K562 (cell line): Measurements from ENCODE around the gene SERBP1. TPM values are rescaled to one million over a fixed set of nuclear protein-coding genes. Genes with fewer than 3 reads are reported as not detected.

ENCODE experiments used
- ELF1 ChIP-seq: fragments of 200-800 bp; sonication (Bioruptor generic); IDR thresholded peaks from 2 replicates; pipeline ENCODE4 v1.6.1; 2016; ENCODE audit warnings: missing genetic modification characterization, missing compliant biosample characterization
- HDAC6 ChIP-seq: IDR thresholded peaks from 2 replicates; pipeline ENCODE4 v1.6.1; 2012; ENCODE audit warnings: low read depth, mild to moderate bottlenecking, control low read depth, inconsistent platforms, low read length, moderate library complexity
- MAFG ChIP-seq: fragments of 450-650 bp; conservative IDR thresholded peaks from 2 replicates; pipeline ENCODE4 v1.6.1; 2016; ENCODE audit warnings: missing genetic modification characterization, missing compliant biosample characterization
- NCOA2 ChIP-seq, 2 experiments: fragments of 450-650 bp; IDR thresholded peaks; 2 replicates each; pipeline ENCODE4 v1.6.1; 2018; ENCODE audit warnings: mild to moderate bottlenecking in 2 of 2, moderate library complexity in 1 of 2; ENCODE audit not compliant: partially characterized antibody in 2 of 2
- PML ChIP-seq: IDR thresholded peaks from 2 replicates; pipeline ENCODE4 v1.6.1; 2012; ENCODE audit warnings: low read length, inconsistent platforms
- SIN3A ChIP-seq, 2 experiments: fragments of 150-350 bp in 1 of 2; IDR thresholded peaks; 2 replicates each; pipeline ENCODE4 v1.6.1; 2011 to 2016; ENCODE audit warnings: borderline replicate concordance in 2 of 2, low read depth in 2 of 2, low read length in 2 of 2, mild to moderate bottlenecking in 2 of 2, moderate library complexity in 2 of 2; ENCODE audit not compliant: control insufficient read depth in 1 of 2
- TCF3 ChIP-seq: sonication (generic); formaldehyde crosslinking; IDR thresholded peaks from 2 replicates; pipeline ENCODE4 v1.4.0; 2020; ENCODE audit warnings: mild to moderate bottlenecking, missing genetic modification reagents
- XRCC5 ChIP-seq: fragments of 200-400 bp; formaldehyde crosslinking; IDR thresholded peaks from 2 replicates; pipeline ENCODE4 v1.6.1; 2017; ENCODE audit warnings: low read depth, mild to moderate bottlenecking, low read length
- ZNF589 ChIP-seq: fragments of 200-800 bp; sonication (Bioruptor generic); IDR thresholded peaks from 2 replicates; pipeline ENCODE4 v1.6.1; 2016; ENCODE audit warnings: low read depth, missing genetic modification characterization, missing compliant biosample characterization
- polyA plus RNA-seq, 8 experiments: library from polyadenylated mRNA; depleted of rRNA in 4 of 8; stranded (reverse) in 5 of 8; unstranded in 3 of 8; fragments of >200 nt; fragmentation: Nextera tagmentation in 2 of 8; fragmentation: Illumina TruSeq in 1 of 8; extraction: Ambion mirVana in 2 of 8; extraction: Trizol in 1 of 8; gene quantifications; 2 replicates each; pipeline versions ENCODE4 v1.2.1 to v1.2.3, GENCODE V29; 2011 to 2014; ENCODE audit warnings: inconsistent platforms in 1 of 8, missing spikeins in 1 of 8
- total RNA-seq, 7 experiments: library from RNA; depleted of rRNA in 6 of 7; stranded (reverse); fragments of >200 nt in 6 of 7; fragmentation: Illumina TruSeq in 2 of 7; extraction: Trizol in 2 of 7; gene quantifications; 2 replicates each; pipeline versions ENCODE4 v1.2.1 to v1.2.3, GENCODE V29; 2011 to 2021; ENCODE audit warnings: low replicate concordance in 1 of 7
- TF ChIP-seq, protein P1 (sequence below): sonication (generic); formaldehyde crosslinking; IDR thresholded peaks from 2 replicates; pipeline ENCODE4 v1.8.1; 2022; ENCODE audit warnings: missing genetic modification reagents
- TF ChIP-seq, protein P2 (sequence below): sonication (generic); formaldehyde crosslinking; IDR thresholded peaks from 2 replicates; pipeline ENCODE4 v1.8.0; 2022; ENCODE audit warnings: mild to moderate bottlenecking, missing genetic modification reagents
- TF ChIP-seq, protein P3 (sequence below): sonication (generic); formaldehyde crosslinking; IDR thresholded peaks from 2 replicates; pipeline ENCODE4 v1.8.0; 2022; ENCODE audit warnings: mild to moderate bottlenecking, low read depth, missing genetic modification reagents
- TF ChIP-seq, protein P4 (sequence below), 2 experiments: fragments of 450-650 bp in 1 of 2; sonication (generic) in 1 of 2; formaldehyde crosslinking; conservative IDR thresholded peaks; 2 replicates each; pipeline versions ENCODE4 v1.4.0 to v1.8.1; 2020 to 2022; ENCODE audit warnings: mild to moderate bottlenecking in 1 of 2, missing genetic modification reagents in 1 of 2
- TF ChIP-seq, protein P5 (sequence below): fragments of 450-650 bp; IDR thresholded peaks from 2 replicates; pipeline ENCODE4 v1.6.1; 2017; ENCODE audit warnings: antibody characterized with exemption, mild to moderate bottlenecking
- TF ChIP-seq, protein P6 (sequence below): fragments of 250-450 bp; sonication (Bioruptor Pico); IDR thresholded peaks from 2 replicates; pipeline ENCODE4 v1.6.1; 2021; ENCODE audit warnings: mild to moderate bottlenecking

The SERBP1 gene
- total and polyA plus RNA-seq, 9 of the 15 experiments (the other 6 are each of a cell fraction or from before 2014, with no cell fraction given) = 79.9 to 761 (median 464) TPM

DNA sequence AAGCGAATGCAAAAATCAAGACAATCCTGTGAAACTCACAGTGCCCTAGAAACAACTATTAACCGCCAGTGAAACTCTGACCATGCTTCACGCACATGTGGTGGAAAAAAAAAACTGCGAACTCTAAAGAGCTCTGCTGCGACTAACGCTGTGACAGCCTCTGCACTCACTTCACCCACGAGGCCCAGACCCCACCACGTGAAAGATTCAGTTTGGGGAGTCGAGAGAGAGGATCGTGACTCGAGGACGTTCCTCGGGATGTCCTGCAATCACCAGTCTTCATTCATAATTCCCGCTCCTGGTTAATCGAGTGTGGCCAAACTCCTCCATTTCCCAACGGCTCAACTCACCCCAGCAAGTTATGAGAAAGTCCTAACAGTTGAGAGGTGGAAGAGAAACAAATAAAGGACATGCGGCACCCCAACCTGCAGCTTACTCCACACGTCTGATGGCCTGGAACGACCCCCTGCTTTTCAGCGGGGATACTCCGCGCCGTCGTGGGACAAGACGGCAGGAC lies 1.1 kb downstream of the SERBP1 start (continued):
- TF ChIP-seq ELF1 (tag) (no peak), PML (no peak), MAFG (tag) (no peak), SIN3A (IDR thresholded peaks at IDR 0.05; ENCODE audit: borderline replicate concordance in 2 of 2, control insufficient read depth in 1 of 2, low read depth in 2 of 2, low read length in 2 of 2) (peak; percentile 78 to 94; a peak in 2 of 4 replicates), XRCC5 (no peak), ZNF589 (CRISPR knock-in tag) (no peak), TCF3 (CRISPR knock-in tag) (no peak), HDAC6 (no peak), NCOA2 (IDR thresholded peaks at IDR 0.05; ENCODE audit: partially characterized antibody in 2 of 2) (no peak)
- TF ChIP-seq, protein P1, sequence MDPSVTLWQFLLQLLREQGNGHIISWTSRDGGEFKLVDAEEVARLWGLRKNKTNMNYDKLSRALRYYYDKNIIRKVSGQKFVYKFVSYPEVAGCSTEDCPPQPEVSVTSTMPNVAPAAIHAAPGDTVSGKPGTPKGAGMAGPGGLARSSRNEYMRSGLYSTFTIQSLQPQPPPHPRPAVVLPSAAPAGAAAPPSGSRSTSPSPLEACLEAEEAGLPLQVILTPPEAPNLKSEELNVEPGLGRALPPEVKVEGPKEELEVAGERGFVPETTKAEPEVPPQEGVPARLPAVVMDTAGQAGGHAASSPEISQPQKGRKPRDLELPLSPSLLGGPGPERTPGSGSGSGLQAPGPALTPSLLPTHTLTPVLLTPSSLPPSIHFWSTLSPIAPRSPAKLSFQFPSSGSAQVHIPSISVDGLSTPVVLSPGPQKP (CRISPR knock-in tag) = no peak
- TF ChIP-seq, protein P2, sequence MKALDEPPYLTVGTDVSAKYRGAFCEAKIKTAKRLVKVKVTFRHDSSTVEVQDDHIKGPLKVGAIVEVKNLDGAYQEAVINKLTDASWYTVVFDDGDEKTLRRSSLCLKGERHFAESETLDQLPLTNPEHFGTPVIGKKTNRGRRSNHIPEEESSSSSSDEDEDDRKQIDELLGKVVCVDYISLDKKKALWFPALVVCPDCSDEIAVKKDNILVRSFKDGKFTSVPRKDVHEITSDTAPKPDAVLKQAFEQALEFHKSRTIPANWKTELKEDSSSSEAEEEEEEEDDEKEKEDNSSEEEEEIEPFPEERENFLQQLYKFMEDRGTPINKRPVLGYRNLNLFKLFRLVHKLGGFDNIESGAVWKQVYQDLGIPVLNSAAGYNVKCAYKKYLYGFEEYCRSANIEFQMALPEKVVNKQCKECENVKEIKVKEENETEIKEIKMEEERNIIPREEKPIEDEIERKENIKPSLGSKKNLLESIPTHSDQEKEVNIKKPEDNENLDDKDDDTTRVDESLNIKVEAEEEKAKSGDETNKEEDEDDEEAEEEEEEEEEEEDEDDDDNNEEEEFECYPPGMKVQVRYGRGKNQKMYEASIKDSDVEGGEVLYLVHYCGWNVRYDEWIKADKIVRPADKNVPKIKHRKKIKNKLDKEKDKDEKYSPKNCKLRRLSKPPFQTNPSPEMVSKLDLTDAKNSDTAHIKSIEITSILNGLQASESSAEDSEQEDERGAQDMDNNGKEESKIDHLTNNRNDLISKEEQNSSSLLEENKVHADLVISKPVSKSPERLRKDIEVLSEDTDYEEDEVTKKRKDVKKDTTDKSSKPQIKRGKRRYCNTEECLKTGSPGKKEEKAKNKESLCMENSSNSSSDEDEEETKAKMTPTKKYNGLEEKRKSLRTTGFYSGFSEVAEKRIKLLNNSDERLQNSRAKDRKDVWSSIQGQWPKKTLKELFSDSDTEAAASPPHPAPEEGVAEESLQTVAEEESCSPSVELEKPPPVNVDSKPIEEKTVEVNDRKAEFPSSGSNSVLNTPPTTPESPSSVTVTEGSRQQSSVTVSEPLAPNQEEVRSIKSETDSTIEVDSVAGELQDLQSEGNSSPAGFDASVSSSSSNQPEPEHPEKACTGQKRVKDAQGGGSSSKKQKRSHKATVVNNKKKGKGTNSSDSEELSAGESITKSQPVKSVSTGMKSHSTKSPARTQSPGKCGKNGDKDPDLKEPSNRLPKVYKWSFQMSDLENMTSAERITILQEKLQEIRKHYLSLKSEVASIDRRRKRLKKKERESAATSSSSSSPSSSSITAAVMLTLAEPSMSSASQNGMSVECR = no peak; the same call in 1 of the 2 replicates
- TF ChIP-seq, protein P3, sequence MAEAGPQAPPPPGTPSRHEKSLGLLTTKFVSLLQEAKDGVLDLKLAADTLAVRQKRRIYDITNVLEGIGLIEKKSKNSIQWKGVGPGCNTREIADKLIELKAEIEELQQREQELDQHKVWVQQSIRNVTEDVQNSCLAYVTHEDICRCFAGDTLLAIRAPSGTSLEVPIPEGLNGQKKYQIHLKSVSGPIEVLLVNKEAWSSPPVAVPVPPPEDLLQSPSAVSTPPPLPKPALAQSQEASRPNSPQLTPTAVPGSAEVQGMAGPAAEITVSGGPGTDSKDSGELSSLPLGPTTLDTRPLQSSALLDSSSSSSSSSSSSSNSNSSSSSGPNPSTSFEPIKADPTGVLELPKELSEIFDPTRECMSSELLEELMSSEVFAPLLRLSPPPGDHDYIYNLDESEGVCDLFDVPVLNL = peak; percentile 73; the same call in 1 of the 2 replicates
- TF ChIP-seq, protein P4, sequence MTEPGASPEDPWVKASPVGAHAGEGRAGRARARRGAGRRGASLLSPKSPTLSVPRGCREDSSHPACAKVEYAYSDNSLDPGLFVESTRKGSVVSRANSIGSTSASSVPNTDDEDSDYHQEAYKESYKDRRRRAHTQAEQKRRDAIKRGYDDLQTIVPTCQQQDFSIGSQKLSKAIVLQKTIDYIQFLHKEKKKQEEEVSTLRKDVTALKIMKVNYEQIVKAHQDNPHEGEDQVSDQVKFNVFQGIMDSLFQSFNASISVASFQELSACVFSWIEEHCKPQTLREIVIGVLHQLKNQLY (CRISPR knock-in tag; conservative IDR thresholded peaks at IDR 0.05) = no peak
- TF ChIP-seq, protein P5, sequence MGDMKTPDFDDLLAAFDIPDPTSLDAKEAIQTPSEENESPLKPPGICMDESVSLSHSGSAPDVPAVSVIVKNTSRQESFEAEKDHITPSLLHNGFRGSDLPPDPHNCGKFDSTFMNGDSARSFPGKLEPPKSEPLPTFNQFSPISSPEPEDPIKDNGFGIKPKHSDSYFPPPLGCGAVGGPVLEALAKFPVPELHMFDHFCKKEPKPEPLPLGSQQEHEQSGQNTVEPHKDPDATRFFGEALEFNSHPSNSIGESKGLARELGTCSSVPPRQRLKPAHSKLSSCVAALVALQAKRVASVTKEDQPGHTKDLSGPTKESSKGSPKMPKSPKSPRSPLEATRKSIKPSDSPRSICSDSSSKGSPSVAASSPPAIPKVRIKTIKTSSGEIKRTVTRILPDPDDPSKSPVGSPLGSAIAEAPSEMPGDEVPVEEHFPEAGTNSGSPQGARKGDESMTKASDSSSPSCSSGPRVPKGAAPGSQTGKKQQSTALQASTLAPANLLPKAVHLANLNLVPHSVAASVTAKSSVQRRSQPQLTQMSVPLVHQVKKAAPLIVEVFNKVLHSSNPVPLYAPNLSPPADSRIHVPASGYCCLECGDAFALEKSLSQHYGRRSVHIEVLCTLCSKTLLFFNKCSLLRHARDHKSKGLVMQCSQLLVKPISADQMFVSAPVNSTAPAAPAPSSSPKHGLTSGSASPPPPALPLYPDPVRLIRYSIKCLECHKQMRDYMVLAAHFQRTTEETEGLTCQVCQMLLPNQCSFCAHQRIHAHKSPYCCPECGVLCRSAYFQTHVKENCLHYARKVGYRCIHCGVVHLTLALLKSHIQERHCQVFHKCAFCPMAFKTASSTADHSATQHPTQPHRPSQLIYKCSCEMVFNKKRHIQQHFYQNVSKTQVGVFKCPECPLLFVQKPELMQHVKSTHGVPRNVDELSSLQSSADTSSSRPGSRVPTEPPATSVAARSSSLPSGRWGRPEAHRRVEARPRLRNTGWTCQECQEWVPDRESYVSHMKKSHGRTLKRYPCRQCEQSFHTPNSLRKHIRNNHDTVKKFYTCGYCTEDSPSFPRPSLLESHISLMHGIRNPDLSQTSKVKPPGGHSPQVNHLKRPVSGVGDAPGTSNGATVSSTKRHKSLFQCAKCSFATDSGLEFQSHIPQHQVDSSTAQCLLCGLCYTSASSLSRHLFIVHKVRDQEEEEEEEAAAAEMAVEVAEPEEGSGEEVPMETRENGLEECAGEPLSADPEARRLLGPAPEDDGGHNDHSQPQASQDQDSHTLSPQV = no peak
- TF ChIP-seq, protein P6, sequence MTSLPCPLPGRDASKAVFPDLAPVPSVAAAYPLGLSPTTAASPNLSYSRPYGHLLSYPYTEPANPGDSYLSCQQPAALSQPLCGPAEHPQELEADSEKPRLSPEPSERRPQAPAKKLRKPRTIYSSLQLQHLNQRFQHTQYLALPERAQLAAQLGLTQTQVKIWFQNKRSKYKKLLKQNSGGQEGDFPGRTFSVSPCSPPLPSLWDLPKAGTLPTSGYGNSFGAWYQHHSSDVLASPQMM (CRISPR knock-in tag) = no peak
